Measurements from ENCODE around the gene DPF3. TPM values are rescaled to one million over a fixed set of nuclear protein-coding genes. Genes with fewer than 3 reads are reported as not detected.

DPF3 gene
- polyA plus RNA-seq, 2 of the 4 experiments (the other 2 are of a cell fraction), result 0.05 to 0.09 TPM

DNA sequence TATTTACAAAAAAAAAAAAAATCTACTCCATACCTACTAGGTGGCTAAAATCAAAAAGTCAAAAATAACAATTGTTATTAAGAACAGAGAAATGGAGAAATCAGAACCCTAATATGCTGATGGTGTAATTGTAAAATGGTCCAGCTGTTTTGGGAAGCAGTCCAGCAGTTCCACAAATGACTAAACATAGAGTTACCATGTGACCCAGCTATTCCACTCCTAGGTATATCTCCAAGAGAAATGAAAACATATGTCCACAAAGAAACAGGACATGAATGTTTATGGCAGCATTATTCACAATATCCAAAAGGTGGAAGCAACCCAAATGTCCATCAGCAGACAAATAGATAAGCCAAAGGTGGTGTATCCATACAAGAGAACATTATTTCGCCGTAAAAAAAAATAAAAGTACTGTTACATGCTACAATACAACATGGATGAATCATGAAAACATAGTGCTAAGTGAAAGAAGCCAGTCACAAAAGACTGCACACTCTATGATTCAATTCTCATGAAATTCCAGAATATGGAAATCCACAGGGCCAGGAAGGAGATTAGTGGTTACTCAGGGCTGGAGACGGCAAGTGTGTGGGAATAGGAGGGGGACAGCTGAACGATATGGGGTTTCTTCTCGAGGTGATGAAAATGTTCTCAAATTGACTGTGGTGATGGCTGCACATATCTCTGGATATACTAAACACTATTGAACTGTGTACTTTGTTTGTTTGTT, 9.1 kb upstream of the DPF3 start:
- ATAC-seq (no peak), FAIRE-seq (no peak), DNase-seq (ENCODE audit: low read depth in 1 of 2, low spot score in 1 of 2) (no peak)
- Histone ChIP-seq H3K9me3 (no peaks in the 10 kb centered on the region), H3K4me3 (no peak overlapping the region), H3K4me1 (peaks cover 13% of the 10 kb centered on the region; the same call in 1 of the 3 replicates), H3K27ac (no peak overlapping the region), H3K4me2 (no peak overlapping the region)
- TF ChIP-seq POLR2AphosphoS2 (conservative IDR thresholded peaks at IDR 0.05; ENCODE audit: low read length) (no peak), HOXB13 (CRISPR knock-in tag; IDR thresholded peaks at IDR 0.05; ENCODE audit: low read depth) (no peak), KDM1A (IDR thresholded peaks at IDR 0.05; ENCODE audit: low read depth) (no peak), SREBF2 (IDR thresholded peaks at IDR 0.05) (no peak), FOSB (CRISPR knock-in tag; IDR thresholded peaks at IDR 0.05) (no peak), JUNB (IDR thresholded peaks at IDR 0.05) (no peak), ZSCAN20 (CRISPR knock-in tag; IDR thresholded peaks at IDR 0.05) (no peak), GATA3 (IDR thresholded peaks at IDR 0.05; ENCODE audit: borderline replicate concordance) (no peak), RARB (CRISPR knock-in tag; IDR thresholded peaks at IDR 0.05) (no peak), KDM5A (IDR thresholded peaks at IDR 0.05) (no peak), TFCP2L1 (CRISPR knock-in tag; IDR thresholded peaks at IDR 0.05) (no peak), TP53 (CRISPR knock-in tag; IDR thresholded peaks at IDR 0.05) (no peak), HOXB5 (CRISPR knock-in tag; IDR thresholded peaks at IDR 0.05) (no peak), MAZ (IDR thresholded peaks at IDR 0.05; ENCODE audit: borderline replicate concordance, low read depth, low read length) (no peak), HOXA7 (CRISPR knock-in tag; IDR thresholded peaks at IDR 0.05) (no peak)
- TF ChIP-seq, protein P1, sequence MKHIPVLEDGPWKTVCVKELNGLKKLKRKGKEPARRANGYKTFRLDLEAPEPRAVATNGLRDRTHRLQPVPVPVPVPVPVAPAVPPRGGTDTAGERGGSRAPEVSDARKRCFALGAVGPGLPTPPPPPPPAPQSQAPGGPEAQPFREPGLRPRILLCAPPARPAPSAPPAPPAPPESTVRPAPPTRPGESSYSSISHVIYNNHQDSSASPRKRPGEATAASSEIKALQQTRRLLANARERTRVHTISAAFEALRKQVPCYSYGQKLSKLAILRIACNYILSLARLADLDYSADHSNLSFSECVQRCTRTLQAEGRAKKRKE (CRISPR knock-in tag; IDR thresholded peaks at IDR 0.05; ENCODE audit: low read depth), result no peak
- TF ChIP-seq, protein P2, sequence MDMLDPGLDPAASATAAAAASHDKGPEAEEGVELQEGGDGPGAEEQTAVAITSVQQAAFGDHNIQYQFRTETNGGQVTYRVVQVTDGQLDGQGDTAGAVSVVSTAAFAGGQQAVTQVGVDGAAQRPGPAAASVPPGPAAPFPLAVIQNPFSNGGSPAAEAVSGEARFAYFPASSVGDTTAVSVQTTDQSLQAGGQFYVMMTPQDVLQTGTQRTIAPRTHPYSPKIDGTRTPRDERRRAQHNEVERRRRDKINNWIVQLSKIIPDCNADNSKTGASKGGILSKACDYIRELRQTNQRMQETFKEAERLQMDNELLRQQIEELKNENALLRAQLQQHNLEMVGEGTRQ (IDR thresholded peaks at IDR 0.05), result no peak
- TF ChIP-seq, protein P3, sequence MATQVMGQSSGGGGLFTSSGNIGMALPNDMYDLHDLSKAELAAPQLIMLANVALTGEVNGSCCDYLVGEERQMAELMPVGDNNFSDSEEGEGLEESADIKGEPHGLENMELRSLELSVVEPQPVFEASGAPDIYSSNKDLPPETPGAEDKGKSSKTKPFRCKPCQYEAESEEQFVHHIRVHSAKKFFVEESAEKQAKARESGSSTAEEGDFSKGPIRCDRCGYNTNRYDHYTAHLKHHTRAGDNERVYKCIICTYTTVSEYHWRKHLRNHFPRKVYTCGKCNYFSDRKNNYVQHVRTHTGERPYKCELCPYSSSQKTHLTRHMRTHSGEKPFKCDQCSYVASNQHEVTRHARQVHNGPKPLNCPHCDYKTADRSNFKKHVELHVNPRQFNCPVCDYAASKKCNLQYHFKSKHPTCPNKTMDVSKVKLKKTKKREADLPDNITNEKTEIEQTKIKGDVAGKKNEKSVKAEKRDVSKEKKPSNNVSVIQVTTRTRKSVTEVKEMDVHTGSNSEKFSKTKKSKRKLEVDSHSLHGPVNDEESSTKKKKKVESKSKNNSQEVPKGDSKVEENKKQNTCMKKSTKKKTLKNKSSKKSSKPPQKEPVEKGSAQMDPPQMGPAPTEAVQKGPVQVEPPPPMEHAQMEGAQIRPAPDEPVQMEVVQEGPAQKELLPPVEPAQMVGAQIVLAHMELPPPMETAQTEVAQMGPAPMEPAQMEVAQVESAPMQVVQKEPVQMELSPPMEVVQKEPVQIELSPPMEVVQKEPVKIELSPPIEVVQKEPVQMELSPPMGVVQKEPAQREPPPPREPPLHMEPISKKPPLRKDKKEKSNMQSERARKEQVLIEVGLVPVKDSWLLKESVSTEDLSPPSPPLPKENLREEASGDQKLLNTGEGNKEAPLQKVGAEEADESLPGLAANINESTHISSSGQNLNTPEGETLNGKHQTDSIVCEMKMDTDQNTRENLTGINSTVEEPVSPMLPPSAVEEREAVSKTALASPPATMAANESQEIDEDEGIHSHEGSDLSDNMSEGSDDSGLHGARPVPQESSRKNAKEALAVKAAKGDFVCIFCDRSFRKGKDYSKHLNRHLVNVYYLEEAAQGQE (IDR thresholded peaks at IDR 0.05), result no peak
- TF ChIP-seq, protein P4, sequence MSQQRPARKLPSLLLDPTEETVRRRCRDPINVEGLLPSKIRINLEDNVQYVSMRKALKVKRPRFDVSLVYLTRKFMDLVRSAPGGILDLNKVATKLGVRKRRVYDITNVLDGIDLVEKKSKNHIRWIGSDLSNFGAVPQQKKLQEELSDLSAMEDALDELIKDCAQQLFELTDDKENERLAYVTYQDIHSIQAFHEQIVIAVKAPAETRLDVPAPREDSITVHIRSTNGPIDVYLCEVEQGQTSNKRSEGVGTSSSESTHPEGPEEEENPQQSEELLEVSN (IDR thresholded peaks at IDR 0.05; ENCODE audit: borderline replicate concordance, low read depth), result no peak
- 58% methylated on average over 5 of the region's 5 CpGs for WGBS (ENCODE audit: missing lambda C conversion rate)
- POLR2A ChIA-PET, result no interaction called here
- CTCF ChIA-PET, result interaction anchor here (0.5 to 10.9 kb wide), 17 partner anchors 9 to 430 kb away, joined by 3 to 480 read pairs (median 5); partner anchors contain the start of gene DPF3

DNA sequence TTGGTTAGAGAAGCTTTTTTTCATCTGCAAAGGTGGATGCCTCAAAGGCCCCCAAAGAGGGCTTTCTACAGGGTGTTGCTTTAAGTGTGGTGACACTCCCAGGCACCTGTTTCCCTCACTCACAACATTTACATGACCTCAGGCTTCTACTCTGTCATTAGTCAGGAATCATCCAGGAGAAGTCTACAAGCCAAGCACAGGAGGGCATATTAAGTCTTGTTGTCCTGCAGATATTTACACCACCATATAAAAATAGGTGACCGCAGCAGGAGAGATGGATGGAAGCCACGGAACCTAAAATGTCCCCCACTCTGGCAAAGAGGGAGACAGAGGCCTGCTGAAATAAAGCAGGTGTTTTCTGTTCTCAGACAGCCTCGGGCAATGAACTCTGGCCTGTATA, 7.5 kb upstream of the DPF3 start:
- no peak overlapping the region for H3K4me2 ChIP-seq
- no peaks in the 10 kb centered on the region for H3K9me3 ChIP-seq
- CTCF ChIA-PET, result interaction anchor here (0.5 to 10.9 kb wide), 2 partner anchors 389 to 571 kb away, joined by 3 to 480 read pairs; no protein-coding TSS in a partner anchor
- 59% methylated on average over 3 of the region's 3 CpGs for WGBS (ENCODE audit: missing lambda C conversion rate)
- DNase-seq (ENCODE audit: low read depth in 1 of 2, low spot score in 1 of 2) (no peak), FAIRE-seq (no peak), ATAC-seq (no peak)
- TF ChIP-seq NFE2L2 (conservative IDR thresholded peaks at IDR 0.05; ENCODE audit: low read length) (no peak), SMC3 (IDR thresholded peaks at IDR 0.05) (no peak), ZSCAN20 (CRISPR knock-in tag; IDR thresholded peaks at IDR 0.05) (no peak), MAFK (IDR thresholded peaks at IDR 0.05; ENCODE audit: partially characterized antibody) (no peak), EP300 (IDR thresholded peaks at IDR 0.05) (no peak), CBX2 (IDR thresholded peaks at IDR 0.05; ENCODE audit: borderline replicate concordance, low read depth) (no peak), SREBF2 (IDR thresholded peaks at IDR 0.05) (no peak), HDAC2 (IDR thresholded peaks at IDR 0.05) (no peak), KDM5A (IDR thresholded peaks at IDR 0.05) (no peak), RAD21 (conservative IDR thresholded peaks at IDR 0.05 in 1 of 2, IDR thresholded peaks at IDR 0.05 in 1 of 2) (no peak), ZFP36 (IDR thresholded peaks at IDR 0.05; ENCODE audit: borderline replicate concordance, partially characterized antibody) (no peak), TP53 (CRISPR knock-in tag; IDR thresholded peaks at IDR 0.05) (no peak)
- TF ChIP-seq, protein P5, sequence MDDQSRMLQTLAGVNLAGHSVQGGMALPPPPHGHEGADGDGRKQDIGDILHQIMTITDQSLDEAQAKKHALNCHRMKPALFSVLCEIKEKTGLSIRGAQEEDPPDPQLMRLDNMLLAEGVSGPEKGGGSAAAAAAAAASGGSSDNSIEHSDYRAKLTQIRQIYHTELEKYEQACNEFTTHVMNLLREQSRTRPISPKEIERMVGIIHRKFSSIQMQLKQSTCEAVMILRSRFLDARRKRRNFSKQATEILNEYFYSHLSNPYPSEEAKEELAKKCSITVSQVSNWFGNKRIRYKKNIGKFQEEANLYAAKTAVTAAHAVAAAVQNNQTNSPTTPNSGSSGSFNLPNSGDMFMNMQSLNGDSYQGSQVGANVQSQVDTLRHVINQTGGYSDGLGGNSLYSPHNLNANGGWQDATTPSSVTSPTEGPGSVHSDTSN (IDR thresholded peaks at IDR 0.05), result no peak
- no peak overlapping the region for H3K27ac ChIP-seq
- POLR2A ChIA-PET, result no interaction called here
- no peak overlapping the region for H3K4me3 ChIP-seq
- H3K4me1 ChIP-seq, result no peaks in the 10 kb centered on the region

Measured in A549 (cell line).